Activated CD8-positive, alpha-beta memory T cell treated with anti-CD3 and anti-CD28 coated beads, Interleukin-2, amount 50 U/mL, for 24 hours (primary cell): Measurements from ENCODE around the gene OTUB1.
"Not testable (repeated sequence)": the region's sequence is repeated elsewhere in the genome, so short reads cannot be mapped to it uniquely, and the experiment has no call there.

Source experiments
- DNase-seq: peaks from one replicate; pipeline ENCODE4 v3.0.0-alpha.2; 2020; ENCODE audit errors: extremely low read depth

OTUB1 gene

DNA sequence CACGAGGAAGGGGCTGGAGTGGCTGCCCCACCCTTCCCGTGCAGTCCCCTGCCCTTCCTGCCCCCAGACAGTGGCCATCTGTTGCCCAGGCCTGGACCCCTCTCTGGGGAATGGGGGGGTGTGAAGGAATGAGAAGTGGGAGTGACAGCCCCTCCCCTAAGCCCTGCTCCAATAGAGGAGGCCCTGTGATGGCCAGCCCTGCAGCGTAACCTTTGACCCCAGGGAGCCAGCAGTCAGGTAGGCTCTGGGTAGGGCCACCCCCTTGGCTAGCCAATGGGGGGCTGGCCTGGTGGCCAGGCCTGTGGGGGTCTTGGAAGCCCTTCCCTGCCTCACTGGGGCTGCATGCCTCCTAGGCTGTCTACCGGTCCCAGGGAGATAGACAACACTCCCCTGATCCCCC lies 56.1 kb downstream of the OTUB1 start:
- no peak for DNase-seq

DNA sequence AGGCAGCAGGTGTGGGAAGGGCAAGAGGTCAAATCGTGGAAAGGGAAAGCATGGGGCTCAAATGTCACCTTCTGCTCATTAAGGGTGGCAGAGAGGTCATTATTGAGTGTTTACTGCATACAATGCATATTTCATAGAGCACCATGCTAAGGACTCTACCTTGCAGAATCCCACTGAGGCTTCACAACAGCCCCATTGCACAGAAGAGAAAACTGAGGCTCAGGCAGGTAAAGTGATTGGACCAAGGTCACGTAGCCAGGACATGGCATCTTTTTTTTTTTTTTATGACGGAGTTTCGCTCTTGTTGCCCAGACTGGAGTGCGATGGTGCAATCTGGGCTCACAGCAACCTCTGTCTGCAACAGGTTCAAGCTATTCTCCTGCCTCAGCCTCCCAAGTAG lies 57.3 kb downstream of the OTUB1 start:
- no peak for DNase-seq

DNA sequence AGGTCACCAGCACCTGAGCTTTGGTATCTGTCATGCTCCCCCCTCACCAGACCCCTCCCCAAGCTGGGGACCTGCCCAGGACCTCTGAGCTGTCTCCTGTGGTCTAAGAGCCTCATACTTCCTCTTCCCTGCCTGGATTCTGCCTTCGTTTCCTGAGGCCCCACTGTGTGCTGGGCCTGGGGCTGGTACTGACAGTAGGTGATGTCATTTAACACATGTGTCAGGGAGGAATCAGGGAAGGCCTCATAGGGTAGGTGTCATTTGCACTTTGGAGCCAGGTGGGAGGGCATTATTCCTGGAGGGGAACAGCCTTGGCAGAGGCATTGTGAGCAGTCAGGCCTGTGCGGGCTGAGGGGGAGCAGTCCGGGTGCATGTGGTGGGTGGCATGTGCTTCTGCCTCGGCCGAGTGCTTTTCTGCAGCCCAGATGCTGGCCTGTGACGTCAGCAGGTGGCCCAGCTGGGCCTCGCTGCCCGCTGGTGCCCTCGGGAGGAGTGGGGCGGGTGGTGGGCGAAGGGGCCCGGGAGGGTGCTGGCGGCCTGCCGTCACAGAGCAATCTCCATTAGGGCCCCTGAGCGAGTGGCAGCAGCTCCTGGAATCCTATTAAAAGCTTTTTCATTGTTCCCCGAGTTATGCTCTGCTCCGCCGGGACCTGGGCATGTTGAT lies 58.6 kb downstream of the OTUB1 start:
- DNase-seq: no peak

DNA sequence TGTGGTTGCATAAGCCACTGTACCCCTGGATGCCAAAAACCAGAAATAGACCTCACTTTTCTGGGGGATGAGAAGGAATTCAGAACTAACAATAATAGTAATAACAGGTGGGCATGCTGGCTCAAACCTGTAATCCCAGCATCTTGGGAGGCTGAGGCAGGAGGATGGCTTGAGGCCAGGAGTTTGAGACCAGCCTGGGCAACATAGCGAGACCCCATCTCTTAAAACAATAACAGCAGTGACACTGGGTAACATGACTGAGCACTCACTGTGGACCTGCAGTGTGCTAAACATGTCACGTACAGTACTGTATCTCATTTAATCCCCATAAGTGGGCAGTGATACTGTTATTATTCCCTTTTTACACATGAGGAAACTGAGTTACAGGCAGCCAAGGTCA lies 59.5 kb downstream of the OTUB1 start:
- DNase-seq: no peak

DNA sequence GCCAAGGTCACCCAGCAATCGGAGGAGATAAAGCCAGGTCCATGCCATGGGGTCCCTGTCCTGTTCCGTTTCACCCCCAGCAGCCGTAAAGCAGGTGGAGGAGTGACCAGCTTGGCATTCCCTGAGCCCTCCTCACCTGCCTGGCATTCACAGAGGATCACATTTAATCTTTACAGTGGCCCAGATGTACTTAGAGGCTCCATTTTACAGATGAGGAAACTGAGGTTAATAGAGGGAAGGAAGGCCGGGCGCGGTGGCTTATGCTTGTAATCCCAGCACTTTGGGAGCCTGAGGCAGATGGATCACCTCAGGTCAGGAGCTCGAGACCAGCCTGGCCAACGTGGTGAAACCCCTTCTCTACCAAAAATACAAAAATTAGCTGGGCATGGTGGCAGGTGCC lies 61.1 kb downstream of the OTUB1 start:
- DNase-seq: not testable (repeated sequence)
